Peyer's patch (tissue), 4 donors: ENCODE results near the gene LINGO1. TPM values are rescaled to one million over a fixed set of nuclear protein-coding genes. Genes with fewer than 3 reads are reported as not detected.

ENCODE experiments used
- DNase-seq, 3 donors: peaks; one replicate each; pipeline ENCODE4 v3.0.0-alpha.2; 2017 to 2019
- H3K27ac ChIP-seq, 4 donors: fragments of 200-600 bp; sonication (generic); one replicate each; pipeline ENCODE4 v1.5.1; 2016 to 2019
- H3K27me3 ChIP-seq, 2 donors: fragments of 200-600 bp; sonication (generic); one replicate each; pipeline ENCODE4 v1.5.1; 2019
- H3K36me3 ChIP-seq, 3 donors: fragments of 200-600 bp; sonication (generic); one replicate each; pipeline ENCODE4 v1.5.1; 2016 to 2019
- H3K4me1 ChIP-seq, 4 donors: fragments of 200-600 bp; sonication (generic); one replicate each; pipeline ENCODE4 v1.5.1; 2016 to 2019
- H3K4me3 ChIP-seq, 4 donors: fragments of 200-600 bp; sonication (generic); 1 replicate in 3 of 4; 2 replicates in 1 of 4; pipeline ENCODE4 v1.5.1; 2016 to 2019; ENCODE audit warnings: mild to moderate bottlenecking in 1 of 4
- H3K9me3 ChIP-seq, 4 donors: fragments of 200-600 bp; sonication (generic); one replicate each; pipeline ENCODE4 v1.5.1; 2016 to 2019; ENCODE audit warnings: mild to moderate bottlenecking in 1 of 4
- POLR2A ChIP-seq, 2 donors: fragments of 450-650 bp; IDR thresholded peaks; one replicate each; pipeline ENCODE4 v1.5.1; 2017; ENCODE audit warnings: antibody characterized with exemption in 2 of 2, mild to moderate bottlenecking in 2 of 2, moderate library complexity in 2 of 2
- total RNA-seq, 4 donors: library from RNA; depleted of rRNA; stranded (reverse); fragments of >200 nt; gene quantifications; one replicate each; pipeline ENCODE4 v1.1.0, GENCODE V29; 2016
- TF ChIP-seq, protein P1 (sequence below), 6 experiments: fragments of 450-650 bp in 4 of 6; fragments of 200-600 bp in 2 of 6; sonication (generic) in 1 of 6; IDR thresholded peaks; one replicate each; pipeline ENCODE4 v1.5.1; 2017 to 2019; ENCODE audit warnings: antibody characterized with exemption in 6 of 6, mild to moderate bottlenecking in 3 of 6, moderate library complexity in 1 of 6

LINGO1 gene
- total RNA-seq, 4 donors from 2014 or later = 3.0 TPM; not detected in 3

DNA sequence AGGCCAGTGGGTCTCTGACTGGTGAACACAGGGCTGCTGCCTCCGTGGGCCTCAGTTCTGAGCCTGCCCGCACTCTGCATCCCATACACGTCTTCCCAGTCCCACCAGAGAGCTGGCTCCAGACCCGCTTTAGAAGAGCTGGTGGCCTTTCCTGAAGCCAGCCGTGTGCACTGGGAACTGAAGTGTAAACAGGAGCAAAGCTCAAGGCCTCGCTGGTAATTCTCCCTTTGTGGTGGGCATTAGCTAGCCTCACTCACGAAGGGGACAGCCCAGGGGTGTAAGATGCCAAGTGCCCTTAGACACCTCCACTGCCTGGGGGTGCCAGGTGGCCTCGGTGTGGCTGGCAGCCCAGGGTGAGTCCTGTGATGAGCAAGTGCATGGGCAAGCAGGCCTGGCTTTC, 12.9 kb upstream of the LINGO1 start:
- TF ChIP-seq POLR2A (IDR thresholded peaks at IDR 0.05) = no peak
- TF ChIP-seq, protein P1, sequence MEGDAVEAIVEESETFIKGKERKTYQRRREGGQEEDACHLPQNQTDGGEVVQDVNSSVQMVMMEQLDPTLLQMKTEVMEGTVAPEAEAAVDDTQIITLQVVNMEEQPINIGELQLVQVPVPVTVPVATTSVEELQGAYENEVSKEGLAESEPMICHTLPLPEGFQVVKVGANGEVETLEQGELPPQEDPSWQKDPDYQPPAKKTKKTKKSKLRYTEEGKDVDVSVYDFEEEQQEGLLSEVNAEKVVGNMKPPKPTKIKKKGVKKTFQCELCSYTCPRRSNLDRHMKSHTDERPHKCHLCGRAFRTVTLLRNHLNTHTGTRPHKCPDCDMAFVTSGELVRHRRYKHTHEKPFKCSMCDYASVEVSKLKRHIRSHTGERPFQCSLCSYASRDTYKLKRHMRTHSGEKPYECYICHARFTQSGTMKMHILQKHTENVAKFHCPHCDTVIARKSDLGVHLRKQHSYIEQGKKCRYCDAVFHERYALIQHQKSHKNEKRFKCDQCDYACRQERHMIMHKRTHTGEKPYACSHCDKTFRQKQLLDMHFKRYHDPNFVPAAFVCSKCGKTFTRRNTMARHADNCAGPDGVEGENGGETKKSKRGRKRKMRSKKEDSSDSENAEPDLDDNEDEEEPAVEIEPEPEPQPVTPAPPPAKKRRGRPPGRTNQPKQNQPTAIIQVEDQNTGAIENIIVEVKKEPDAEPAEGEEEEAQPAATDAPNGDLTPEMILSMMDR (IDR thresholded peaks at IDR 0.05) = no peak
- no peaks in the 10 kb centered on the region for H3K27me3 ChIP-seq

GRCh38 chr15:77644543-77645247, 12.0 kb upstream of the LINGO1 start:
- no peak for DNase-seq
- TF ChIP-seq POLR2A (IDR thresholded peaks at IDR 0.05) = no peak
- TF ChIP-seq, protein P1 (IDR thresholded peaks at IDR 0.05) = no peak
- no peaks in the 10 kb centered on the region for H3K27me3 ChIP-seq
- H3K4me1 ChIP-seq = no peaks in the 10 kb centered on the region
- no peak overlapping the region for H3K27ac ChIP-seq
- H3K9me3 ChIP-seq = no peaks in the 10 kb centered on the region
- no peak overlapping the region for H3K4me3 ChIP-seq
- no peaks in the 10 kb centered on the region for H3K36me3 ChIP-seq

More for the DNA sequence above, 12.9 kb upstream of the LINGO1 start:
- H3K4me3 ChIP-seq = no peak overlapping the region
- H3K36me3 ChIP-seq = no peaks in the 10 kb centered on the region
- no peak overlapping the region for H3K27ac ChIP-seq
- H3K9me3 ChIP-seq = no peaks in the 10 kb centered on the region
- DNase-seq = no peak
- no peaks in the 10 kb centered on the region for H3K4me1 ChIP-seq

DNA sequence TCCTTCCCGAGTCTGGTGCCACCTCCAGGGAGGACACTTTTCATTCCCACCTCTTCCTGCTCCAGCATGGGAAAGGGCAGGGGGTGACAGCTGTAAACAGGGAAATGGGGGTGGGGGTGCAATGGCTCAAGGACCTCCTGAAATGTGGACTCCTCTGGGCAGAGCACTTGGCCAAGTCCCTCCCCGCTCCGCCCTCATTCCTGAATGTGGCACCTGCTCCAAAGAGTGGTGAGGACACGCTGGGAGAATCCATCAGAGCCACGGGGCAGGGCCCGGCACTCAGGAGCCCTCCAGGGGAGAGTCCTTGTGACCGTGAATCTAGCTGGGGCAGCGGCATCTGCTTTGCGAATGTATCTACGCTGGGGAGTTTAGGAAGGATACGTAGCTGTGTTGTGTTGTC, 11.1 kb upstream of the LINGO1 start:
- no peak overlapping the region for H3K27ac ChIP-seq
- no peak overlapping the region for H3K4me3 ChIP-seq
- H3K36me3 ChIP-seq = no peaks in the 10 kb centered on the region
- no peaks in the 10 kb centered on the region for H3K9me3 ChIP-seq
- H3K27me3 ChIP-seq = no peaks in the 10 kb centered on the region
- no peaks in the 10 kb centered on the region for H3K4me1 ChIP-seq
- TF ChIP-seq, protein P1 (IDR thresholded peaks at IDR 0.05) = no peak
- no peak for TF ChIP-seq POLR2A (IDR thresholded peaks at IDR 0.05)
- DNase-seq = no peak

DNA sequence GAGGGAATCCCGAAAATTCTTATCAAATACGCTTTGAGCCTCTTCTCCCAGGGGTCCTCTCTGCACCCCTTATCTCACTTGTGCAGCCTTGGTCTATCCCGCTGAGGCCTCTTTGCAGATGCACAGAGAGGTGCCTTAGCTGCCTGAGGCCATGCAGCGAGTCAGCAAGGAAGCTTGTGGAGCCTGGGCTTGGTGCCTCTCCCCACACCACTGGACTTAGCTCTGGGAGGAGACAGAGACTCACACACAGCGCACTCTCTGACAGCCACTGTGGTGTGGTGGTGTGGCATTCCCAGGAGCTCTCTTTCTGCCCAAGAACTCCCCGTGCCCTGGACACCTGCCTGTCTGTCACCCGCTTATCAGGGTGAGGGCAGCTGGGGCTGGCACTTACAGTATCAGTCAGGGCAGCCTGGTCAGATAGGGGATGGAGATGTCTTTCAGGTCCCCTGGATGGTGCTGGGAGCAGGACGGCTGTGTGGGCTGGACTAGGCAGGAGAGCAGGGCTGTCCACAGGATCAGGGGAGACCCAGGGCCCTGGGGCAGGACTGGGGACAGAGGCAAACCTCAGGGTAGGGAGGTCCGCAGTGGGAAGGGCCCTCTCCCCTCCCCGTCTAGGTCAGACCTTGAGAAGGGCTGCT, 10.2 kb upstream of the LINGO1 start:
- Histone ChIP-seq H3K27me3 (peaks cover 0 to 3% of the 10 kb centered on the region in 2 donors), H3K36me3 (no peaks in the 10 kb centered on the region), H3K4me1 (no peaks in the 10 kb centered on the region), H3K9me3 (no peaks in the 10 kb centered on the region), H3K27ac (no peak overlapping the region), H3K4me3 (no peak overlapping the region)
- peak in 2 of 3 donors; percentile 54 to 61 for DNase-seq
- TF ChIP-seq POLR2A (IDR thresholded peaks at IDR 0.05) = no peak
- TF ChIP-seq, protein P1 (IDR thresholded peaks at IDR 0.05) = no peak

GRCh38 chr15:77641999-77642398, 9.3 kb upstream of the LINGO1 start:
- TF ChIP-seq, protein P1 (IDR thresholded peaks at IDR 0.05) = no peak
- no peak for TF ChIP-seq POLR2A (IDR thresholded peaks at IDR 0.05)
- Histone ChIP-seq H3K4me3 (no peak overlapping the region), H3K36me3 (no peaks in the 10 kb centered on the region), H3K27me3 (peaks cover 0 to 3% of the 10 kb centered on the region in 2 donors), H3K9me3 (no peaks in the 10 kb centered on the region), H3K27ac (no peak overlapping the region), H3K4me1 (no peaks in the 10 kb centered on the region)
- DNase-seq = no peak
